GM19238 (cell line): ENCODE measurements around the gene MRGPRE.

ENCODE experiments used
- DNase-seq: peaks from one replicate; pipeline ENCODE4 v3.0.0; 2011; ENCODE audit warnings: low spot score; ENCODE audit not compliant: insufficient read length

Gene MRGPRE

GRCh38 chr11:3181725-3182461, 50.3 kb downstream of the MRGPRE start:
- no peak for DNase-seq

- DNase-seq, result no peak
These were observed 51.3 kb downstream of the MRGPRE start for GRCh38 chr11:3180869-3181268.

GRCh38 chr11:3178349-3178748, 53.9 kb downstream of the MRGPRE start:
- no peak for DNase-seq

GRCh38 chr11:3177931-3178330, 54.3 kb downstream of the MRGPRE start:
- DNase-seq, result no peak
